SU-DHL-6 (cell line): ENCODE measurements around the gene ATXN2L.

Experiments used
- H2AFZ ChIP-seq: fragments of 200-600 bp; sonication (generic); 2 replicates; pipeline ENCODE4 v1.6.1; 2014; ENCODE audit warnings: low read depth, mild to moderate bottlenecking, moderate library complexity, mixed read lengths, antibody characterized with exemption, low read length; ENCODE audit not compliant: severe bottlenecking
- H3F3A ChIP-seq: fragments of 200-600 bp; shearing (Covaris generic); 2 replicates; pipeline ENCODE4 v1.6.0; 2016; ENCODE audit warnings: antibody characterized with exemption, mild to moderate bottlenecking; ENCODE audit not compliant: insufficient read depth
- H3K27ac ChIP-seq: fragments of 200-600 bp; sonication (generic); 2 replicates; pipeline ENCODE4 v1.5.1; 2016; ENCODE audit warnings: low read depth, mild to moderate bottlenecking, low read length, moderate library complexity, mixed read lengths
- H3K27me3 ChIP-seq: fragments of 200-600 bp; sonication (generic), shearing (Covaris generic); 2 replicates; pipeline ENCODE4 v1.6.0; 2014; ENCODE audit warnings: mild to moderate bottlenecking, low read length
- H3K36me3 ChIP-seq: fragments of 200-600 bp; sonication (generic); 2 replicates; pipeline ENCODE4 v1.6.1; 2014; ENCODE audit warnings: mild to moderate bottlenecking, low read length, mixed read lengths
- H3K4me2 ChIP-seq: fragments of 300-600, 200-600 bp; shearing (Covaris generic), sonication (generic); 2 replicates; pipeline ENCODE4 v1.6.0; 2014; ENCODE audit warnings: low read length, low read depth, mild to moderate bottlenecking; ENCODE audit not compliant: poor library complexity, severe bottlenecking
- H3K4me3 ChIP-seq: fragments of 200-600 bp; sonication (generic); 2 replicates; pipeline ENCODE4 v1.5.1; 2014; ENCODE audit warnings: antibody characterized with exemption, low read length, mild to moderate bottlenecking, mixed read lengths; ENCODE audit not compliant: insufficient read depth, poor library complexity, severe bottlenecking
- H3K79me2 ChIP-seq: fragments of 200-600 bp; sonication (generic); 2 replicates; pipeline ENCODE4 v1.6.1; 2014; ENCODE audit warnings: mild to moderate bottlenecking, low read length, moderate library complexity; ENCODE audit not compliant: insufficient read depth
- H3K9ac ChIP-seq: fragments of 200-600 bp; sonication (generic); 2 replicates; pipeline ENCODE4 v1.7.0; 2014; ENCODE audit warnings: mild to moderate bottlenecking, low read length
- H3K9me2 ChIP-seq: fragments of 200-600 bp; sonication (generic); replicated peaks from 2 replicates; pipeline ENCODE4 v1.6.1; 2014; ENCODE audit warnings: low read length; ENCODE audit not compliant: insufficient read depth
- H3K9me3 ChIP-seq: fragments of 200-600 bp; sonication (generic); 2 replicates; pipeline ENCODE4 v1.6.1; 2014; ENCODE audit warnings: low read length, mixed read lengths; ENCODE audit not compliant: insufficient read depth
- H4K20me1 ChIP-seq: fragments of 200-600 bp; sonication (generic); 2 replicates; pipeline ENCODE4 v1.6.1; 2014; ENCODE audit warnings: low read depth, mild to moderate bottlenecking, antibody characterized with exemption, low read length, moderate library complexity, mixed read lengths
- EZH2phosphoT487 ChIP-seq: fragments of 200-600 bp; sonication (generic), shearing (Covaris generic); conservative IDR thresholded peaks from 2 replicates; pipeline ENCODE4 v1.6.1; 2018; ENCODE audit warnings: mild to moderate bottlenecking, antibody characterized with exemption, low read length, moderate library complexity, mixed read lengths
- TF ChIP-seq, protein P1 (sequence below): fragments of 200-600 bp; sonication (generic); IDR thresholded peaks from one replicate; pipeline ENCODE4 v1.5.1; 2017; ENCODE audit warnings: antibody characterized with exemption, mild to moderate bottlenecking, low read length, moderate library complexity; ENCODE audit not compliant: insufficient read depth, poor library complexity, severe bottlenecking

The ATXN2L gene

DNA sequence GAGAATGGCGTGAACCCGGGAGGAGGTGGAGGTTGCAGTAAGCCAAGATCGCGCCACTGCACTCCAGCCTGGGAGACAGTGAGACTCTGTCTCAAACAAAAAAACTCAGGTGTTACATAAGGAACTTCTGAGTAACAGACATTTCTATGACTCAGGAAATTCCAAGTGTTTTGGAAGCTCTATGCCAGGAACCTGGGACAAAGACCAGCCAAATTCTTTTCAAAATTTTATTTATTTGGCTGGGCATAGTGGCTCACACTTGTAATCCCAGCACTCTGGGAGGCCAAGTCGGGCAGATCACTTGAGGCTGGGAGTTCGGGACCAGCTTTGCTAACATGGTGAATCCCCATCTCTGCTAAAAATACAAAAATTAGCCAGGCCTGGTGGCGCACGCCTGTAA is 35.6 kb downstream of the ATXN2L start:
- Histone ChIP-seq H3K79me2 (peaks cover 14% of the 10 kb centered on the region; the same call in 1 of the 2 replicates), H3K9ac (no peak overlapping the region), H2AFZ (no peak overlapping the region), H3K4me3 (no peak overlapping the region), H3K36me3 (no peaks in the 10 kb centered on the region), H3K4me2 (no peak overlapping the region), H3K9me3 (no peaks in the 10 kb centered on the region), H3K9me2 (no peaks in the 10 kb centered on the region), H3F3A (peaks cover 9% of the 10 kb centered on the region; the same call in 1 of the 2 replicates), H3K27ac (no peak overlapping the region), H4K20me1 (no peaks in the 10 kb centered on the region), H3K27me3 (no peaks in the 10 kb centered on the region)
- TF ChIP-seq, protein P1, sequence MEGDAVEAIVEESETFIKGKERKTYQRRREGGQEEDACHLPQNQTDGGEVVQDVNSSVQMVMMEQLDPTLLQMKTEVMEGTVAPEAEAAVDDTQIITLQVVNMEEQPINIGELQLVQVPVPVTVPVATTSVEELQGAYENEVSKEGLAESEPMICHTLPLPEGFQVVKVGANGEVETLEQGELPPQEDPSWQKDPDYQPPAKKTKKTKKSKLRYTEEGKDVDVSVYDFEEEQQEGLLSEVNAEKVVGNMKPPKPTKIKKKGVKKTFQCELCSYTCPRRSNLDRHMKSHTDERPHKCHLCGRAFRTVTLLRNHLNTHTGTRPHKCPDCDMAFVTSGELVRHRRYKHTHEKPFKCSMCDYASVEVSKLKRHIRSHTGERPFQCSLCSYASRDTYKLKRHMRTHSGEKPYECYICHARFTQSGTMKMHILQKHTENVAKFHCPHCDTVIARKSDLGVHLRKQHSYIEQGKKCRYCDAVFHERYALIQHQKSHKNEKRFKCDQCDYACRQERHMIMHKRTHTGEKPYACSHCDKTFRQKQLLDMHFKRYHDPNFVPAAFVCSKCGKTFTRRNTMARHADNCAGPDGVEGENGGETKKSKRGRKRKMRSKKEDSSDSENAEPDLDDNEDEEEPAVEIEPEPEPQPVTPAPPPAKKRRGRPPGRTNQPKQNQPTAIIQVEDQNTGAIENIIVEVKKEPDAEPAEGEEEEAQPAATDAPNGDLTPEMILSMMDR = no peak
- TF ChIP-seq EZH2phosphoT487 = no peak

- Histone ChIP-seq H3K9me2 (no peaks in the 10 kb centered on the region), H4K20me1 (no peaks in the 10 kb centered on the region), H3K36me3 (no peaks in the 10 kb centered on the region), H3K79me2 (peaks cover 21% of the 10 kb centered on the region; the same call in 1 of the 2 replicates), H3K4me3 (no peak overlapping the region), H3F3A (peaks cover 14% of the 10 kb centered on the region), H3K4me2 (no peak overlapping the region), H3K27ac (no peak overlapping the region), H3K9ac (no peak overlapping the region), H3K27me3 (no peaks in the 10 kb centered on the region), H3K9me3 (no peaks in the 10 kb centered on the region), H2AFZ (no peak overlapping the region)
- TF ChIP-seq EZH2phosphoT487 = no peak
- TF ChIP-seq, protein P1 = no peak
Measured at GRCh38 chr16:28859326-28859725, 36.5 kb downstream of the ATXN2L start.

GRCh38 chr16:28863929-28864793 is 41.4 kb downstream of the ATXN2L start:
- H3K9me2 ChIP-seq = no peaks in the 10 kb centered on the region
- H2AFZ ChIP-seq = peak overlapping the region; percentile 16
- H3K9me3 ChIP-seq = no peaks in the 10 kb centered on the region
- no peak for TF ChIP-seq EZH2phosphoT487
- TF ChIP-seq, protein P1 = no peak
- peak overlapping the region; percentile 76 for H3K9ac ChIP-seq
- peak overlapping the region; percentile 82 for H3K27ac ChIP-seq
- H3K27me3 ChIP-seq = no peaks in the 10 kb centered on the region
- no peaks in the 10 kb centered on the region for H4K20me1 ChIP-seq
- peaks cover 38% of the 10 kb centered on the region for H3K79me2 ChIP-seq
- peaks cover 20% of the 10 kb centered on the region for H3F3A ChIP-seq
- peak overlapping the region; percentile 84 for H3K4me2 ChIP-seq
- H3K4me3 ChIP-seq = peak overlapping the region; percentile 69
- no peaks in the 10 kb centered on the region for H3K36me3 ChIP-seq
